Measurements from ENCODE around the gene MDGA2. TPM values are rescaled to one million over a fixed set of nuclear protein-coding genes. Genes with fewer than 3 reads are reported as not detected.
"Not testable (repeated sequence)": the region's sequence is repeated elsewhere in the genome, so short reads cannot be mapped to it uniquely, and the experiment has no call there.

MDGA2 gene
- total RNA-seq, 2 experiments from 2014 or later = not detected

DNA sequence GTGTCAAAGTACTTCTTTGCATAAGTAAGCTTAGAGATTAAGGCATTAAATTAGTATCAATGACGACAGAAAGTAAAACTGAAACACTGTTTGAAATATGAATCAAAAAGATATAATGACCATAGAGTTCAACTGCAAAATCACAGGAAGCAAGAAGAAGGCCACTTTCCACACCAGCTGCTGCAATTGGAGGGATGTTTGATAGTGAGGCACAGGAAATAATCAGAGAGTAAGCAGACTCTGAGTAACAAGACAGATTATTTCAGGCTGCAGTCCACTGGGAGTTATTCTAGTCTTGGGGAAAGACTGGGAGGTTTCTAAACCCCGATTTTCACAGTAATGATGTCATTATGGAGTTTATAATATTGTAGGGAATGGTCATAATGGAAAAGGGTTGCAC, 12.9 kb downstream of the MDGA2 start:
- no peak overlapping the region for H3K4me3 Mint-ChIP-seq
- no peaks in the 10 kb centered on the region for H3K27me3 Mint-ChIP-seq
- no peaks in the 10 kb centered on the region for H3K36me3 Mint-ChIP-seq
- no peak for DNase-seq
- no peak overlapping the region for H3K27ac Mint-ChIP-seq
- ATAC-seq (ENCODE audit: low read depth) = no peak
- no peaks in the 10 kb centered on the region for H3K9me3 Mint-ChIP-seq
- POLR2A ChIA-PET = no interaction called here
- H3K4me1 Mint-ChIP-seq = no peaks in the 10 kb centered on the region

DNA sequence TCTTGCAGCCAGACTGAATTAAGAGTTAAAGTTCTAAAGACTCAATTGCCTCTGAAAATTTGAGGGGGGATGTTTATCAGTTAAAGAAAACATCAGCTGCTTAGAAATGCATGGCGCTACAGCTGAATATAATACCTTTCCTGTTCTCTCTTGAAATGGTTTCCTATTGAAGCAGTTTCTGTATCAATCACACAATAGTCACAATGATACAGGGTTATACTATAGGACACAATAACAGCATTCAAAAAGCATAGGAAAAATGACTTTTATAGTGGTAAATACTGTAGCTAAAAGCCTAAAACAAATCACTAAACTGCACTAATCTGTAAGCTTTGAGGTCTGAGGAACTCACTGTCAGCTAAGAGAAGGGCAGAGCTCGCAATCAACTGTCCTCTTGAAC, 15.2 kb downstream of the MDGA2 start:
- POLR2A ChIA-PET = no interaction called here
- H3K4me1 Mint-ChIP-seq = no peaks in the 10 kb centered on the region
- no peaks in the 10 kb centered on the region for H3K36me3 Mint-ChIP-seq
- no peak for DNase-seq
- H3K9me3 Mint-ChIP-seq = no peaks in the 10 kb centered on the region
- no peak overlapping the region for H3K4me3 Mint-ChIP-seq
- H3K27me3 Mint-ChIP-seq = no peaks in the 10 kb centered on the region
- H3K27ac Mint-ChIP-seq = no peak overlapping the region
- no peak for ATAC-seq (ENCODE audit: low read depth)

GRCh38 chr14:47658041-47658440, 17.4 kb downstream of the MDGA2 start:
- no peak overlapping the region for H3K27ac Mint-ChIP-seq
- DNase-seq = no peak
- POLR2A ChIA-PET = no interaction called here

DNA sequence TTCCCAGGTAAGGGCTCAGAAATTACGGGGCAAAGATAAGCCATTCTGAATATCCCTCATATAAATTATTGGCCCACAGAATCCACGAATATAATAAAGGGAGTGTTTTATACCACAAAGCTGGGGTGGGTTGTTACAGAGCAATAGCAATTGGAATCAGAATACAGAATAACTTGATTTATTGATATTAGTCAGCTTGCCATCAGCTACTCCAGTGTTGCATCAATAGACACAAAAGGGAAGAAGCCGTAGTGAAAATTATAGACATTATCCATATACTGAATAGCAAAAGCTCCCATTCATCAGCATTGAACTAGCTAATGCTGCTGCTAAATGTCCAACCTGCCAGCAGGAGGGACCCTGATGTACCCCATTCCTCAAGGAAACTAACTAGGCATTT, 18.3 kb downstream of the MDGA2 start:
- Mint-ChIP-seq H3K9me3 (no peaks in the 10 kb centered on the region), H3K36me3 (no peaks in the 10 kb centered on the region), H3K4me1 (no peaks in the 10 kb centered on the region), H3K4me3 (no peak overlapping the region), H3K27ac (no peak overlapping the region), H3K27me3 (no peaks in the 10 kb centered on the region)
- POLR2A ChIA-PET = no interaction called here
- DNase-seq (no peak), ATAC-seq (ENCODE audit: low read depth) (no peak)

More at GRCh38 chr14:47658041-47658440, 17.4 kb downstream of the MDGA2 start:
- Mint-ChIP-seq H3K4me3 (no peak overlapping the region), H3K36me3 (no peaks in the 10 kb centered on the region), H3K27me3 (no peaks in the 10 kb centered on the region), H3K4me1 (no peaks in the 10 kb centered on the region), H3K9me3 (no peaks in the 10 kb centered on the region)
- ATAC-seq (ENCODE audit: low read depth) = no peak

DNA sequence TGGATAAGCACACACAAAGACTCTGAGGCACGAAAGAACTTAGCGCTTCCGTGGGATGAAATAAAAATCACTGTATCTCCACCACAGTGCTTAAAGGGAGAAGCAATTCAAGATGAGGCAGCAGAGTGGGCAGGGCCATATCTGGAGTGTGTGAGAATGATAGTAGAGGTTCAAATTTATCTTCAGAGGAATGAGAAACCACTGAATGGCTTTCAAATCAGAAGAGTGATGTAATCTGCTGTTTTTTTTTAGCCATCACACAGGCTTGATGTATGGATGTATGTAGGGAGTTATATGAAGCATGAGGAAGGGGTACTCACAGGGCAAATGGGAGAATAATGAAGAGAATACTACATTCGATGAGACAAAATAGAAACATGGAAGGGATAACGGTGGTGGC, 24.1 kb downstream of the MDGA2 start:
- Mint-ChIP-seq H3K4me1 (no peaks in the 10 kb centered on the region), H3K4me3 (no peak overlapping the region), H3K36me3 (no peaks in the 10 kb centered on the region), H3K27ac (no peak overlapping the region), H3K9me3 (peaks cover 2% of the 10 kb centered on the region), H3K27me3 (no peaks in the 10 kb centered on the region)
- DNase-seq (no peak), ATAC-seq (ENCODE audit: low read depth) (no peak)
- POLR2A ChIA-PET = no interaction called here

- H3K27me3 Mint-ChIP-seq = no peaks in the 10 kb centered on the region
- H3K9me3 Mint-ChIP-seq = no peaks in the 10 kb centered on the region
- no peak overlapping the region for H3K4me3 Mint-ChIP-seq
- POLR2A ChIA-PET = no interaction called here
- no peaks in the 10 kb centered on the region for H3K4me1 Mint-ChIP-seq
- DNase-seq (no peak), ATAC-seq (ENCODE audit: low read depth) (no peak)
- H3K36me3 Mint-ChIP-seq = no peaks in the 10 kb centered on the region
- H3K27ac Mint-ChIP-seq = no peak overlapping the region
Observed at GRCh38 chr14:47637753-47638152, 37.7 kb downstream of the MDGA2 start.

GRCh38 chr14:47626151-47627035, 49.0 kb downstream of the MDGA2 start:
- Mint-ChIP-seq H3K4me3 (no peak overlapping the region), H3K27ac (no peak overlapping the region), H3K27me3 (no peaks in the 10 kb centered on the region), H3K36me3 (no peaks in the 10 kb centered on the region), H3K9me3 (peaks cover 11% of the 10 kb centered on the region), H3K4me1 (no peaks in the 10 kb centered on the region)
- ATAC-seq (ENCODE audit: low read depth) (no peak), DNase-seq (no peak)
- POLR2A ChIA-PET = no interaction called here

DNA sequence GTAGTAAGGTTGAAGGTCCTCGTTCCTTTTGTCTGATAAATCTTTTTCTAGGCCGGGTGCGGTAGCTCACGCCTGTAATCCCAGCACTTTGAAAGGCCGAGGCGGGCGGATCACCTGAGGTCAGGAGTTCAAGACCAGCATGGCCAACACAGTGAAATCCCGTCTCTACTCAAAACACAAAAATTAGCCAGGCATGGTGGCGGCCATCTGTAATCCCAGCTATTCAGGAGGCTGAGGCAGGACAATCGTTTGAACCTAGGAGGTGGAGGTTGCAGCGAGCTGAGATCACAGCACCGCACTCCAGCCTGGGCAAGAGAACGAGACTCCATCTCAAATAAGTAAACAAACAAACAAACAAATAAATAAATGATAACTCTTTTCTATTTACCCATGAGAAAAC, 51.3 kb downstream of the MDGA2 start:
- H3K27me3 Mint-ChIP-seq; H3K4me1 Mint-ChIP-seq; ATAC-seq (ENCODE audit: low read depth); H3K4me3 Mint-ChIP-seq; H3K27ac Mint-ChIP-seq; H3K36me3 Mint-ChIP-seq; DNase-seq; POLR2A ChIA-PET: not testable (repeated sequence)
- peaks cover 10% of the 10 kb centered on the region for H3K9me3 Mint-ChIP-seq

DNA sequence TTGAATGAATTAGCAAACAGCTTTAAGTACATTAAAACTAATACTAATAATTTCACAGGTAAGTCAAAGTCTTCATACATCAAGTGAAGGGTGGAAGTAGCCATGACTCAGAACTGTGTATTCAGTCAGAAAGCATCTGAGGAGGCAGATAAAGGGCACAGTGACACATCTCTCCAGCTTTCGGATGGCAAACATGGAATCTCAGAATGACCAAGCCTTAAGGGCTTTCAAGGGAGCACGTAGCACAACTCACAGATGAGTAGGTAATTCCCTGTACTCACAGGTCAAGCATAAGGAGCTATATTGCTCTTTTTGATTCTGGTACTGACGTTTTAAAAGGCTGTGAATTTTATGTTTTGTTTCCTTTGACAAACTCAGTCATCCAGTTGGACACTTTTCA, 56.0 kb downstream of the MDGA2 start:
- no peaks in the 10 kb centered on the region for H3K36me3 Mint-ChIP-seq
- POLR2A ChIA-PET = no interaction called here
- no peaks in the 10 kb centered on the region for H3K9me3 Mint-ChIP-seq
- H3K4me1 Mint-ChIP-seq = no peaks in the 10 kb centered on the region
- H3K27me3 Mint-ChIP-seq = no peaks in the 10 kb centered on the region
- ATAC-seq (ENCODE audit: low read depth) (no peak), DNase-seq (no peak)
- no peak overlapping the region for H3K27ac Mint-ChIP-seq
- no peak overlapping the region for H3K4me3 Mint-ChIP-seq

DNA sequence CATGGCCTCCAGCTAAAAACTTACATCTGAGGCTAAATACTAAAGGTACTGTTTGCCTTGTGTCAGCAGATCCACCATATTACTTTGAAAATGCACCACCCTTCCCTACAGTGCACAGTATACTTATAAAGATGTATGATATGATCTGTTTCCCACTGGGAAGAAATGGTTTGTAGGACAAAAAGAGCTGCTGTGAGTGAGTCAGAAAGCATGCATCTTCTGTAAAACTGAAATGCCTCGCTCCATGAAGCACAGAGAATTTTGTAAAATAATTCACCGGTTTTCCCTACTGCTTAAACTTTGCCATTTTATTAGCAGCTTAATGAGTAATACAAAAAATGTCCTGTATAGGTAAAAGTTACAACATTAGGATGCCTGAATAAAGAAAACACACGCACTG, 68.8 kb downstream of the MDGA2 start:
- no peak for ATAC-seq (ENCODE audit: low read depth)
- no peak overlapping the region for H3K27ac Mint-ChIP-seq
- H3K27me3 Mint-ChIP-seq = no peaks in the 10 kb centered on the region
- no peak for DNase-seq
- POLR2A ChIA-PET = no interaction called here
- no peaks in the 10 kb centered on the region for H3K36me3 Mint-ChIP-seq
- no peaks in the 10 kb centered on the region for H3K4me1 Mint-ChIP-seq
- H3K9me3 Mint-ChIP-seq = peaks cover 4% of the 10 kb centered on the region
- H3K4me3 Mint-ChIP-seq = no peak overlapping the region

DNA sequence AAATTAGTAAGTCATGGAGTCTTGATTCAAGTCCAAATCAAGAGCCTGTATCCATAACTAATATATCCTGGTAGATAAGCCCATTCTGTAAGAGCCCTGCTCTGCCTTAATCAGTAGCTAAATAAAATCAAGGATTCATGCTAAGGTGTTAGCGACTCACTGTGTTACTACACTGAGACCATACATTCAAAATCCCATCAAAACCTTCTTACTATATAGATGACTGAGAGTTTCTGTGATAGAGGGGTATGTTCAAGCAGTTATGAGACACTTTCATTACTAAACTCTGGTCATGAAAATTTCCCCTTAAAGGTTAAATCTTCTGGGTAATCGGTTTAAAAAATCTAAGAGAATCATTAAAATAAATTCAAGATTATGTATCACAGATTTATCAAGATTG, 78.5 kb downstream of the MDGA2 start:
- H3K4me1 Mint-ChIP-seq = no peaks in the 10 kb centered on the region
- ATAC-seq (ENCODE audit: low read depth) = no peak
- POLR2A ChIA-PET = no interaction called here
- H3K27ac Mint-ChIP-seq = no peak overlapping the region
- no peaks in the 10 kb centered on the region for H3K27me3 Mint-ChIP-seq
- no peak overlapping the region for H3K4me3 Mint-ChIP-seq
- peaks cover 4% of the 10 kb centered on the region for H3K9me3 Mint-ChIP-seq
- DNase-seq = no peak
- no peaks in the 10 kb centered on the region for H3K36me3 Mint-ChIP-seq

- DNase-seq (no peak), ATAC-seq (ENCODE audit: low read depth) (no peak)
- POLR2A ChIA-PET = no interaction called here
- Mint-ChIP-seq H3K27ac (no peak overlapping the region), H3K9me3 (peaks cover 7% of the 10 kb centered on the region), H3K4me1 (no peaks in the 10 kb centered on the region), H3K4me3 (no peak overlapping the region), H3K27me3 (no peaks in the 10 kb centered on the region), H3K36me3 (no peaks in the 10 kb centered on the region)
Observed at GRCh38 chr14:47596232-47596631, 79.2 kb downstream of the MDGA2 start.

DNA sequence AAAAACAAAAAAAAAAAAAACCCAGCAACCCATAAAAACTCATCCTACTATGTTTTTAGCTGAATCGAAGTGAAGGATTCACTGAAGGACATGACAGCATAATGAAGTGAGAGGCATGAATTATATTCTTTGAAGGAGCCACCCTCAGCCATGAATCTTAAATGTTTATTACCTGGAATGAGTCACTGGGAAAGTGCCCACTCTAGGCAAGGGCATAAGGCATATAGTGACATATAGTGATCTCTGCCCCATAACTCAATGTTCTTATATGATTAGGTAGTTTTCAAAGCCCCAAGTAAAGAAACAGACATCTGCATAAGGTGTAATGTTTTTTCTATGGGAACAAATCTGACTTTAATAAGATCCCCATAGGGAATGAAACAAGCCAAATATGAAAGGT, 79.9 kb downstream of the MDGA2 start:
- peaks cover 7% of the 10 kb centered on the region for H3K9me3 Mint-ChIP-seq
- no peaks in the 10 kb centered on the region for H3K4me1 Mint-ChIP-seq
- no peak overlapping the region for H3K27ac Mint-ChIP-seq
- ATAC-seq (ENCODE audit: low read depth) = no peak
- POLR2A ChIA-PET = no interaction called here
- no peaks in the 10 kb centered on the region for H3K36me3 Mint-ChIP-seq
- H3K27me3 Mint-ChIP-seq = no peaks in the 10 kb centered on the region
- H3K4me3 Mint-ChIP-seq = no peak overlapping the region
- no peak for DNase-seq

DNA sequence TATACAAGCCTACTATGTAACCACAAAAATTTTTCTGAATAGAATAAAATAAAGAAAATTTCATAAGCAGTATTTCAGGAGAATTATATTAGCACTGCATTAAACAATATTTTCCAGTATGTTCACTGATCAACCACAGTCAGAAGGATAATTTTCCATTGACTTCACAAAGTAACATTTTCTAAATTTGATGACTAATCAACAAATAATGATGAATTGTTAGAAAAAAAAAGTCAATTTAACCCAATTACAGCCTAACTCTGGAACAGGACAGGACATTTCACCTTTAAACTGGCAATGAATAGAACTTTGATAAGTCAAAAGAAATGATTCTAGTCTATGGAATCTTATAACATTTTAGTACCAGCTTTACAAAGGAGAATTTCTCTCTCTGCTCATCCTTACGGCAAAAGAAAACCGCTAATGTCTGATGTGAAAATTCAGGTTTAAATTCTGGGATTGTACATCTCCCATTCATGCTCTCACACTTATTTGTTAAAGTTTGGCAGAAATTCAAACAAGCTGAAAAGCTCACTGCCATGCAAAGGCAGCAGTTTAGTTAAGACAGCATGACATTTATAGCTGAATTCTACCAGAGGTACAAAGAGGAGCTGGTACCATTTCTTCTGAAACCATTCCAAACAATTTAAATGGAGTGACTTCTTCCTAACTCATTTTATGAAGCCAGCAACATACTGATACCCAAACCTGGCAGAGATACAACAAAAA, 84.5 kb downstream of the MDGA2 start:
- ATAC-seq (ENCODE audit: low read depth) = no peak
- Mint-ChIP-seq H3K9me3 (peaks cover 8% of the 10 kb centered on the region), H3K27me3 (no peaks in the 10 kb centered on the region), H3K4me3 (no peak overlapping the region), H3K4me1 (no peaks in the 10 kb centered on the region), H3K36me3 (no peaks in the 10 kb centered on the region), H3K27ac (no peak overlapping the region)
- no peak for DNase-seq
- POLR2A ChIA-PET = no interaction called here

All from activated naive CD8-positive, alpha-beta T cell treated with anti-CD3 and anti-CD28 coated beads, Interleukin-2, amount 10 ng/mL, durations not matched to agents 7 days and 5 days (primary cell).